Activated CD8-positive, alpha-beta T cell treated with anti-CD3 and anti-CD28 coated beads for 36 hours (primary cell): ENCODE data around the gene SLC22A2. TPM values are rescaled to one million over a fixed set of nuclear protein-coding genes. Genes with fewer than 3 reads are reported as not detected.

Source experiments
- ATAC-seq: fragments of 200-7000 bp; cut with Tn5 transposase; one replicate; pipeline ENCODE4 v1.10.0; 2021; ENCODE audit warnings: mild to moderate bottlenecking, moderate library complexity
- CTCF ChIA-PET: fragments of 350-600 bp; sonication (Branson Sonifier 250); formaldehyde crosslinking; loops from one replicate; lab custom pipeline; 2021; ENCODE audit warnings: antibody characterized with exemption; lab: Charles Lee
- POLR2A ChIA-PET: fragments of 350-600 bp; sonication (Branson Sonifier 250); formaldehyde crosslinking; loops from one replicate; lab custom pipeline; 2021; ENCODE audit warnings: antibody characterized with exemption; lab: Charles Lee
- DNase-seq: peaks from one replicate; pipeline ENCODE4 v3.0.0-alpha.2; 2020
- H3K27ac Mint-ChIP-seq: one replicate; pipeline ENCODE4 v1.8.0; 2021; ENCODE audit warnings: mild to moderate bottlenecking, mixed read lengths
- H3K27me3 Mint-ChIP-seq: one replicate; pipeline ENCODE4 v1.8.0; 2021; ENCODE audit warnings: mixed read lengths
- H3K36me3 Mint-ChIP-seq: one replicate; pipeline ENCODE4 v1.8.0; 2021; ENCODE audit warnings: low read depth, mixed read lengths
- H3K4me1 Mint-ChIP-seq: one replicate; pipeline ENCODE4 v1.8.0; 2021; ENCODE audit warnings: low read depth, mixed read lengths
- H3K4me3 Mint-ChIP-seq: one replicate; pipeline ENCODE4 v1.8.0; 2021; ENCODE audit warnings: mild to moderate bottlenecking, moderate library complexity, mixed read lengths
- H3K9me3 Mint-ChIP-seq: one replicate; pipeline ENCODE4 v1.8.0; 2021; ENCODE audit warnings: mixed read lengths
- intact Hi-C: fragments of 100-400 bp; cut with micrococcal nuclease; formaldehyde crosslinking; loops from one replicate; pipeline ENCODE4 v1.10.0; 2022
- total RNA-seq, 2 experiments: library from RNA; stranded (reverse); gene quantifications; one replicate each; pipeline ENCODE4 v1.2.3, GENCODE V29; 2021
- TF ChIP-seq, protein P1 (sequence below): fragments of 200-600 bp; IDR thresholded peaks from one replicate; pipeline ENCODE4 v1.8.0; 2022; ENCODE audit warnings: antibody characterized with exemption, mild to moderate bottlenecking

SLC22A2 gene
- total RNA-seq, 2 experiments from 2014 or later = not detected

DNA sequence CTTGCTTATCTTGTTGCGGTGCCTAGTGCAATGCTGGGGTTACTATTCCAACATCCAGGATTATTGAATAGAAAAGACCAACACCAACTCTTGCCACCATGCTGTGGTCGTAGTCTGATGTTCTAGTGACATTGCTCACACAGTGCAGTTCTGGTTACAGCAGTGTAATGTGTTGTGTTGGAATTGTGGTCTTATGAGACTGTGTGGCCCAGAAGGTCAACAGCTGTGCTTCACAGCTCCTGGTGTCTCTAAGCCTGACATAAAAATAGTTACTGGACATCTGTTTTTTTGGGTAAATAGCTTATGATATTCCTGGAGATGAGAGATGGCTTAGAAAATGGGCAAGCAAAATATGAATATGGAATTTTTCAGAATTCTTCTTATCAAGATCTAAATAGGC is 57.6 kb downstream of the SLC22A2 start:
- H3K4me3 Mint-ChIP-seq = no peak overlapping the region
- CTCF ChIA-PET = no interaction called here
- peaks cover 12% of the 10 kb centered on the region for H3K9me3 Mint-ChIP-seq
- no peaks in the 10 kb centered on the region for H3K4me1 Mint-ChIP-seq
- TF ChIP-seq, protein P1, sequence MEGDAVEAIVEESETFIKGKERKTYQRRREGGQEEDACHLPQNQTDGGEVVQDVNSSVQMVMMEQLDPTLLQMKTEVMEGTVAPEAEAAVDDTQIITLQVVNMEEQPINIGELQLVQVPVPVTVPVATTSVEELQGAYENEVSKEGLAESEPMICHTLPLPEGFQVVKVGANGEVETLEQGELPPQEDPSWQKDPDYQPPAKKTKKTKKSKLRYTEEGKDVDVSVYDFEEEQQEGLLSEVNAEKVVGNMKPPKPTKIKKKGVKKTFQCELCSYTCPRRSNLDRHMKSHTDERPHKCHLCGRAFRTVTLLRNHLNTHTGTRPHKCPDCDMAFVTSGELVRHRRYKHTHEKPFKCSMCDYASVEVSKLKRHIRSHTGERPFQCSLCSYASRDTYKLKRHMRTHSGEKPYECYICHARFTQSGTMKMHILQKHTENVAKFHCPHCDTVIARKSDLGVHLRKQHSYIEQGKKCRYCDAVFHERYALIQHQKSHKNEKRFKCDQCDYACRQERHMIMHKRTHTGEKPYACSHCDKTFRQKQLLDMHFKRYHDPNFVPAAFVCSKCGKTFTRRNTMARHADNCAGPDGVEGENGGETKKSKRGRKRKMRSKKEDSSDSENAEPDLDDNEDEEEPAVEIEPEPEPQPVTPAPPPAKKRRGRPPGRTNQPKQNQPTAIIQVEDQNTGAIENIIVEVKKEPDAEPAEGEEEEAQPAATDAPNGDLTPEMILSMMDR = no peak
- no peak overlapping the region for H3K27ac Mint-ChIP-seq
- DNase-seq (no peak), ATAC-seq (no peak)
- peaks cover 24% of the 10 kb centered on the region for H3K27me3 Mint-ChIP-seq
- intact Hi-C loops = no loop called here
- H3K36me3 Mint-ChIP-seq = no peaks in the 10 kb centered on the region
- POLR2A ChIA-PET = no interaction called here

DNA sequence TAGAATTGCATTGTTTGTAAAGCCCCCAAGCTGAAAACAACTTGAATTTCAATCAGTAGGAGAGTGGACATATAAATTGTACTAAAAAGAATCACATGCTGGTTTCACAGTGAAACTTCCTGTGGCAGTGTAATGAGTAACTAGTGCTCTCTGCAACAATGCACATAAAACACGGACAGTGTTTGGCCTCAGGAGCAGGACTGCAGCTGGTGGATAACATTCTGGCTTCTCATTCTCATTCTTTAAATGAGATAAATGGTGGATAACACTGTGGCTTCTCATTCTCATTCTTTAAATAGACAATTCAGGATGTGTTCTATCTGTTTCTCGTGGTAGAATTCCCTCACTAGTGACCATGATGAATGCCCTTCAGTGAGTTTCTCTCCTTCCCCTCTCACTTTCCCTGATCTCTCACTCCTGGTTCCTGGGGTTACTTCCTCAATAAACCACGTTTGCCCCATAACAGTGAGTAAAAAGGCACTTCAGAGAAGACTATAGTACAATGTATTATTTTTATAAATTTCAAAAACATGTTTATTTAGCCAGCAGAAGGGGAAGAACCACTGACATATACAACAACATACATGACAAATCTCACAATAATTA is 59.9 kb downstream of the SLC22A2 start:
- Mint-ChIP-seq H3K36me3 (no peaks in the 10 kb centered on the region), H3K27me3 (peaks cover 20% of the 10 kb centered on the region), H3K4me1 (no peaks in the 10 kb centered on the region), H3K27ac (no peak overlapping the region), H3K4me3 (no peak overlapping the region), H3K9me3 (peaks cover 24% of the 10 kb centered on the region)
- intact Hi-C loops = no loop called here
- ChIA-PET CTCF (no interaction called here), POLR2A (no interaction called here)
- TF ChIP-seq, protein P1 = no peak
- no peak for DNase-seq
- ATAC-seq = no peak

DNA sequence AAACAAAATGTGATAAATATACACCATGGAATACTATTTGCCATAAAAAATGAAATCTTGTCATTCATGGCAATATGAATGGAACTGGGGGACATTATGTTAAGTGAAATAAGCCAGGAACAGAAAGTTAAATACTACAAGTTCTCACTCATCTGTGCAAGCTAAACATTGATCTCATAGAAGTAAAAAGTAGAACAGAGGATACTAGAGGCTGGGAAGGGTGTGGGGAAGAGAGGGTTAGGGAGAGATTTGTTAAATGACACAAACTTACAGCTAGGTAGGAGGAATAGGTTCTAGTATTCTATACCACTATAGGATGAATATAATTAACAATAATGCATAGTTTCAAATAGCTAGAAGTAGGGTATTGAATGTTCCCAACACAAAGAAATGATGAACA is 61.0 kb downstream of the SLC22A2 start:
- POLR2A ChIA-PET = no interaction called here
- ATAC-seq (no peak), DNase-seq (no peak)
- intact Hi-C loops = no loop called here
- CTCF ChIA-PET = no interaction called here
- H3K4me3 Mint-ChIP-seq = no peak overlapping the region
- no peaks in the 10 kb centered on the region for H3K4me1 Mint-ChIP-seq
- H3K27ac Mint-ChIP-seq = no peak overlapping the region
- TF ChIP-seq, protein P1 = no peak
- H3K9me3 Mint-ChIP-seq = peaks cover 30% of the 10 kb centered on the region
- H3K27me3 Mint-ChIP-seq = peaks cover 20% of the 10 kb centered on the region
- H3K36me3 Mint-ChIP-seq = no peaks in the 10 kb centered on the region

DNA sequence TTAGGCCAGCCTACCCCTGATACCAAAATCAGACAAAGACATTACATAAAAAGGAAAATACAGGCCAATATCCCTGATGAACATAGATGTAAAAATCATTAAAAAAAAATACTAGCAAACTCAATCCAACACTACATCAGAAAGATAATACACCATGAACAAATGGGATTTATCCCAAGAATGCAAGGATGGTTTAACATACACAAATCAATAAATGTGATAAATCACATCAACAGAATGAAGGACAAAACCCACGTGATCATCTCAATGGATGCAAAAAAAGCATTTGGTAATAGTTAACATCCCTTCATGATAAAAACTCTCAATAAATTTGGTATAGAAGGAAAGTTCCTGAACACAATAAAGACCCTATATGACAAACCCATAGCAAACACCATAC is 63.8 kb downstream of the SLC22A2 start:
- H3K4me3 Mint-ChIP-seq = no peak overlapping the region
- H3K9me3 Mint-ChIP-seq = peaks cover 39% of the 10 kb centered on the region
- no peak overlapping the region for H3K27ac Mint-ChIP-seq
- H3K4me1 Mint-ChIP-seq = no peaks in the 10 kb centered on the region
- peaks cover 7% of the 10 kb centered on the region for H3K27me3 Mint-ChIP-seq
- H3K36me3 Mint-ChIP-seq = no peaks in the 10 kb centered on the region
- ATAC-seq (no peak), DNase-seq (no peak)
- POLR2A ChIA-PET = no interaction called here
- TF ChIP-seq, protein P1 = no peak
- intact Hi-C loops = no loop called here
- CTCF ChIA-PET = no interaction called here

DNA sequence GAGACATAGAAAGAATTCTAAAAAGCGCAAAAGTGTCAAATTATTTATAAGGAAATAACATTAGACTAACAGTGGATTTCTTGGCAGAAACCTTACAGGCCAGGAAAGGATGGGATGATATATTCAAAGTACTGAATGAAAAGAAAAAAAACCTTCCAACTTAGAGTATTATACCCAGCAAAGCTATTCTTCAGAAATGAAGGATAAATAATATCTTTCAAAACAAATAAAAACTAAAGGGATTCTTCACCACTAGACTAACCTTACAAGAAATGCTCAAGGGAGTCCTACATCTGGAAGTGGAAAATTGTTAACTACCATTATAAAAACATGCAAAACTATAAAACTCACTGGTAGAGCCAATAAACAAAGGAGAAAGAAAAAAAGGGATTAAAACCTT is 65.8 kb downstream of the SLC22A2 start:
- intact Hi-C loops = no loop called here
- Mint-ChIP-seq H3K36me3 (no peaks in the 10 kb centered on the region), H3K4me1 (no peaks in the 10 kb centered on the region), H3K27ac (no peak overlapping the region), H3K4me3 (no peak overlapping the region), H3K27me3 (peaks cover 7% of the 10 kb centered on the region), H3K9me3 (peaks cover 39% of the 10 kb centered on the region)
- TF ChIP-seq, protein P1 = no peak
- POLR2A ChIA-PET = no interaction called here
- ATAC-seq (no peak), DNase-seq (no peak)
- CTCF ChIA-PET = no interaction called here
